OCI-LY3 (cell line): Measurements from ENCODE around the gene ROBO2.

ENCODE experiments used
- H2AFZ ChIP-seq: fragments of 200-600, 300-600 bp; shearing (Covaris generic); 2 replicates; pipeline ENCODE4 v1.6.0; 2014; ENCODE audit warnings: antibody characterized with exemption, low read depth, low read length
- H3K27ac ChIP-seq: fragments of 200-600, 300-600 bp; sonication (generic); 2 replicates; pipeline ENCODE4 v1.5.1; 2014; ENCODE audit warnings: mild to moderate bottlenecking, low read length, moderate library complexity, mixed read lengths
- H3K27me3 ChIP-seq: fragments of 200-600, 300-600 bp; sonication (generic); 2 replicates; pipeline ENCODE4 v1.6.1; 2014; ENCODE audit warnings: low read depth, low read length, mixed read lengths
- H3K36me3 ChIP-seq: fragments of 200-600, 300-600 bp; sonication (generic); replicated peaks from 2 replicates; pipeline ENCODE3; 2014; ENCODE audit warnings: low read depth, low read length, mixed read lengths
- H3K4me1 ChIP-seq: fragments of 300-600, 200-600 bp; sonication (generic); 2 replicates; pipeline ENCODE4 v1.6.1; 2014; ENCODE audit warnings: low read length, mixed read lengths
- H3K4me2 ChIP-seq: fragments of 200-600, 300-600 bp; sonication (generic); 2 replicates; pipeline ENCODE4 v1.6.1; 2014; ENCODE audit warnings: low read length, mixed read lengths
- H3K4me3 ChIP-seq: fragments of 300-600, 200-600 bp; sonication (generic); 2 replicates; pipeline ENCODE4 v1.5.1; 2014; ENCODE audit warnings: antibody characterized with exemption, mild to moderate bottlenecking, low read length, moderate library complexity
- H3K79me2 ChIP-seq: fragments of 300-600, 200-600 bp; shearing (Covaris generic); 2 replicates; pipeline ENCODE4 v1.6.1; 2014; ENCODE audit warnings: mild to moderate bottlenecking, low read length, mixed read lengths
- H3K9ac ChIP-seq: fragments of 300-600, 200-600 bp; shearing (Covaris generic); 2 replicates; pipeline ENCODE4 v1.6.0; 2014; ENCODE audit warnings: mild to moderate bottlenecking, low read length, moderate library complexity
- H3K9me3 ChIP-seq: fragments of 200-600, 300-600 bp; shearing (Covaris generic); 2 replicates; pipeline ENCODE4 v1.6.1; 2014; ENCODE audit warnings: low read length, mixed read lengths; ENCODE audit not compliant: insufficient read depth
- H4K20me1 ChIP-seq: fragments of 200-600, 300-600 bp; sonication (generic); 2 replicates; pipeline ENCODE4 v1.6.1; 2016; ENCODE audit warnings: low read length, mixed read lengths; ENCODE audit not compliant: insufficient read depth
- EZH2phosphoT487 ChIP-seq: fragments of 200-600 bp; shearing (Covaris generic); IDR thresholded peaks from 2 replicates; pipeline ENCODE4 v1.6.1; 2018; ENCODE audit warnings: antibody characterized with exemption, mixed run types, low read depth
- TF ChIP-seq, protein P1 (sequence below): fragments of 200-600, 300-600 bp; sonication (generic); IDR thresholded peaks from 2 replicates; pipeline ENCODE4 v1.5.1; 2014; ENCODE audit warnings: antibody characterized with exemption, low read length, low read depth

ROBO2 gene

DNA sequence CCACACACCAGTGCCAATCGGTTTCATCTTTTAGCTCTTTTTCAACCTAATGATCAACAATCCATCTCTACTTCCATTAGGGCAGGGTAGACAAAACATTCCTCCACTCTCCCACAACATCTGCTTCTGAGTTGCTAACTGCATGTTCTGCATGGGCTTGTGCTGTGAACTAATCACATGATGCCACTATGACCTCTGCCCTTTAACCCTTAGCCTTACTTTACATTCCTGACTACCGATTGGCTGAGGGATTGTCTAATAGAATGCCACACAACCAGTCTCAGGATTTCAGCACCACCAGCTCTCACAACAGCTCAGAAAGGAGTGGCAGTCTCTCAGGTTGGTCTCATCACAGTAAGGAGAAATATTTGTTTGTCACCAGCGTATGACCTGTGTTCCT is 562.8 kb downstream of the ROBO2 start:
- Histone ChIP-seq H4K20me1 (no peaks in the 10 kb centered on the region), H3K27me3 (no peaks in the 10 kb centered on the region), H3K27ac (no peak overlapping the region)

DNA sequence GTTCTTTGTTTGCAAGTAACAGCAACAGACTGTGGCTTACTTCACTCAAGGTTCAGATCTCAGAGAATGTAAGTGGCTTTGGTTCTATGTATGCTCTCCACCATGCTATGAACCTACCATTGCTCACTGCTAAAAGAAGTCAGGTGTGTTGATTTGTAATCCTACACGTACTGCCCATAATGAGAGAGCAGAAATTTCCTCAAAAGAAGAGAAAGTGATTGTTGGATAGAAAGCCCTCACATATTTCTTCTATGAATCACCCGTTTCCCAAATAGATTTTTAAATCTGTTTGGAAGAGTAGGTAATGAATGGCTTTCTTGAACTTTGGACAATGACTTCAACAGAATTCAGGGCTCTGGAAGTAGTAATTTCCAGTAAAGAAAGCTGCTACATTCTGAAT is 565.4 kb downstream of the ROBO2 start:
- TF ChIP-seq, protein P1, sequence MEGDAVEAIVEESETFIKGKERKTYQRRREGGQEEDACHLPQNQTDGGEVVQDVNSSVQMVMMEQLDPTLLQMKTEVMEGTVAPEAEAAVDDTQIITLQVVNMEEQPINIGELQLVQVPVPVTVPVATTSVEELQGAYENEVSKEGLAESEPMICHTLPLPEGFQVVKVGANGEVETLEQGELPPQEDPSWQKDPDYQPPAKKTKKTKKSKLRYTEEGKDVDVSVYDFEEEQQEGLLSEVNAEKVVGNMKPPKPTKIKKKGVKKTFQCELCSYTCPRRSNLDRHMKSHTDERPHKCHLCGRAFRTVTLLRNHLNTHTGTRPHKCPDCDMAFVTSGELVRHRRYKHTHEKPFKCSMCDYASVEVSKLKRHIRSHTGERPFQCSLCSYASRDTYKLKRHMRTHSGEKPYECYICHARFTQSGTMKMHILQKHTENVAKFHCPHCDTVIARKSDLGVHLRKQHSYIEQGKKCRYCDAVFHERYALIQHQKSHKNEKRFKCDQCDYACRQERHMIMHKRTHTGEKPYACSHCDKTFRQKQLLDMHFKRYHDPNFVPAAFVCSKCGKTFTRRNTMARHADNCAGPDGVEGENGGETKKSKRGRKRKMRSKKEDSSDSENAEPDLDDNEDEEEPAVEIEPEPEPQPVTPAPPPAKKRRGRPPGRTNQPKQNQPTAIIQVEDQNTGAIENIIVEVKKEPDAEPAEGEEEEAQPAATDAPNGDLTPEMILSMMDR, result no peak
- TF ChIP-seq EZH2phosphoT487, result no peak
- Histone ChIP-seq H3K4me2 (peak overlapping the region; percentile 11; the same call in 1 of the 2 replicates), H4K20me1 (no peaks in the 10 kb centered on the region), H3K4me3 (no peak overlapping the region), H3K9me3 (no peaks in the 10 kb centered on the region), H3K79me2 (no peaks in the 10 kb centered on the region), H3K4me1 (peaks cover 45% of the 10 kb centered on the region), H3K27me3 (no peaks in the 10 kb centered on the region), H3K36me3 (no peaks in the 10 kb centered on the region), H2AFZ (no peak overlapping the region), H3K9ac (no peak overlapping the region), H3K27ac (peak overlapping the region; percentile 17; the same call in 1 of the 2 replicates)

More for the DNA sequence above, 562.8 kb downstream of the ROBO2 start:
- H3K9ac ChIP-seq, result no peak overlapping the region
- peaks cover 39% of the 10 kb centered on the region for H3K4me1 ChIP-seq
- H3K4me2 ChIP-seq, result no peak overlapping the region
- no peaks in the 10 kb centered on the region for H3K36me3 ChIP-seq
- no peak overlapping the region for H3K4me3 ChIP-seq
- no peak overlapping the region for H2AFZ ChIP-seq
- H3K79me2 ChIP-seq, result no peaks in the 10 kb centered on the region
- H3K9me3 ChIP-seq, result peaks cover 10% of the 10 kb centered on the region; the same call in 1 of the 2 replicates
- TF ChIP-seq, protein P1, result no peak
- no peak for TF ChIP-seq EZH2phosphoT487

DNA sequence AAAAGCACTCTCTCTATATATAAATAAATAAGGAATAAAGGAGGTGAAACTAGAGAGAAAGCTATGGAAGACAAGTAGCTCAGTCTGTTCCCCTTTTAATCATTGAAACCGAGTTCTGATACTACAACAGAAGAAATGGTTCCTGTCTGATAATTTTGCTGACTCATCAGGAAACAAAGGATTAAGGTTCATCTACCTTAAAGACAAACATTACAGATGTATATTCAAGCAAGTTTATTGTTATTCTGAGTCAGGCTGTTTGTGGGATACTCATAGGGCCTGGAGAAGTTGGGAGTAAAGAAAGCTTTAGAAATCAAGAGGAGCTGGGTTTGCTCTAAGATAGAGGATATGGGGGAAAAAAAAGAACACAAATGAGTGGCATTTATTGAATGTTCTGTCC is 566.0 kb downstream of the ROBO2 start:
- Histone ChIP-seq H3K36me3 (no peaks in the 10 kb centered on the region), H3K27me3 (no peaks in the 10 kb centered on the region), H3K9me3 (no peaks in the 10 kb centered on the region), H3K9ac (no peak overlapping the region), H3K4me2 (peak overlapping the region; percentile 11), H4K20me1 (no peaks in the 10 kb centered on the region), H3K4me3 (no peak overlapping the region), H3K27ac (peak overlapping the region; percentile 17; the same call in 1 of the 2 replicates), H3K79me2 (no peaks in the 10 kb centered on the region), H3K4me1 (peaks cover 45% of the 10 kb centered on the region), H2AFZ (no peak overlapping the region)
- TF ChIP-seq EZH2phosphoT487, result no peak
- TF ChIP-seq, protein P1, result no peak

DNA sequence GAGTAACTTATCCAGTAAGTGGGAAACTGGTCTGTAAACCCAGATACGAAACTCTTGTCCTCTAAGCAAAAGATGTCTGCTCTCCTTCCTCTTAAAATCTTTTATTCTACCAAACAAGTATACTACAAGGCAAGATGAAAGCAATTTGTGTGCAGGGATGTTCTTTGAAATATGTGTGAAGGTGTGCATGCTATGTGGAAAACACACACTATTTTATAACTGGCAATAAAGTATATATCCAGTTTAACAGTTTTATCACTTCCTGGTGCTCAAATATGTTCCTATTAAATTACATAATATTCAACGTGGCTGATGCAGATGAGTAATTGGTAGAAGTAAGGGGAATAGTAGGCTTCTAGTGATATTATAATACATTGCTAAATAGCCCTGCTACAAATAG is 566.5 kb downstream of the ROBO2 start:
- Histone ChIP-seq H3K9ac (no peak overlapping the region), H3K9me3 (no peaks in the 10 kb centered on the region), H3K79me2 (no peaks in the 10 kb centered on the region), H4K20me1 (no peaks in the 10 kb centered on the region), H3K4me3 (no peak overlapping the region), H3K27ac (peak overlapping the region; percentile 4; the same call in 1 of the 2 replicates), H3K36me3 (no peaks in the 10 kb centered on the region), H3K27me3 (no peaks in the 10 kb centered on the region), H3K4me2 (peak overlapping the region; percentile 11), H2AFZ (no peak overlapping the region), H3K4me1 (peaks cover 43% of the 10 kb centered on the region)
- no peak for TF ChIP-seq EZH2phosphoT487
- TF ChIP-seq, protein P1, result no peak
